Right atrium auricular region (tissue), 2 donors: ENCODE data around the gene HPX. TPM values are rescaled to one million over a fixed set of nuclear protein-coding genes. Genes with fewer than 3 reads are reported as not detected.

Experiments used
- DNase-seq: peaks from one replicate; pipeline ENCODE4 v3.0.0-alpha.2; 2019; ENCODE audit warnings: low spot score
- H3K27ac ChIP-seq, 2 donors: fragments of 200-600 bp; sonication (generic); 1 replicate in 1 of 2; 2 replicates in 1 of 2; pipeline ENCODE4 v1.5.1; 2016 to 2019
- H3K27me3 ChIP-seq, 2 donors: fragments of 200-600 bp; sonication (generic); one replicate each; pipeline versions ENCODE4 v1.5.1 to v1.6.0; 2017 to 2019
- H3K36me3 ChIP-seq: fragments of 200-600 bp; sonication (generic); one replicate; pipeline ENCODE4 v1.5.1; 2016
- H3K4me1 ChIP-seq, 2 donors: fragments of 200-600 bp; sonication (generic); one replicate each; pipeline versions ENCODE4 v1.5.1 to v1.6.0; 2017 to 2019
- H3K4me3 ChIP-seq, 2 donors: fragments of 200-600 bp; sonication (generic); 1 replicate in 1 of 2; 2 replicates in 1 of 2; pipeline ENCODE4 v1.5.1; 2017 to 2019; ENCODE audit warnings: mild to moderate bottlenecking in 1 of 2, moderate library complexity in 1 of 2
- H3K9me3 ChIP-seq, 2 donors: fragments of 200-600 bp; sonication (generic); one replicate each; pipeline ENCODE4 v1.5.1; 2019
- total RNA-seq, 2 donors: library from RNA; depleted of rRNA; stranded (reverse); fragments of >200 nt; gene quantifications; one replicate each; pipeline ENCODE4 v1.1.0, GENCODE V29; 2016
- TF ChIP-seq, protein P1 (sequence below), 2 donors: fragments of 200-600 bp; sonication (generic); IDR thresholded peaks; one replicate each; pipeline ENCODE4 v1.5.1; 2019; ENCODE audit warnings: antibody characterized with exemption in 2 of 2

The HPX gene
- total RNA-seq, 2 donors from 2014 or later, result 0.20 TPM; not detected in 1

- Histone ChIP-seq H3K4me1 (no peaks in the 10 kb centered on the region), H3K27me3 (no peaks in the 10 kb centered on the region), H3K9me3 (no peaks in the 10 kb centered on the region), H3K27ac (no peak overlapping the region), H3K36me3 (no peaks in the 10 kb centered on the region), H3K4me3 (no peak overlapping the region)
- no peak for DNase-seq
- TF ChIP-seq, protein P1, sequence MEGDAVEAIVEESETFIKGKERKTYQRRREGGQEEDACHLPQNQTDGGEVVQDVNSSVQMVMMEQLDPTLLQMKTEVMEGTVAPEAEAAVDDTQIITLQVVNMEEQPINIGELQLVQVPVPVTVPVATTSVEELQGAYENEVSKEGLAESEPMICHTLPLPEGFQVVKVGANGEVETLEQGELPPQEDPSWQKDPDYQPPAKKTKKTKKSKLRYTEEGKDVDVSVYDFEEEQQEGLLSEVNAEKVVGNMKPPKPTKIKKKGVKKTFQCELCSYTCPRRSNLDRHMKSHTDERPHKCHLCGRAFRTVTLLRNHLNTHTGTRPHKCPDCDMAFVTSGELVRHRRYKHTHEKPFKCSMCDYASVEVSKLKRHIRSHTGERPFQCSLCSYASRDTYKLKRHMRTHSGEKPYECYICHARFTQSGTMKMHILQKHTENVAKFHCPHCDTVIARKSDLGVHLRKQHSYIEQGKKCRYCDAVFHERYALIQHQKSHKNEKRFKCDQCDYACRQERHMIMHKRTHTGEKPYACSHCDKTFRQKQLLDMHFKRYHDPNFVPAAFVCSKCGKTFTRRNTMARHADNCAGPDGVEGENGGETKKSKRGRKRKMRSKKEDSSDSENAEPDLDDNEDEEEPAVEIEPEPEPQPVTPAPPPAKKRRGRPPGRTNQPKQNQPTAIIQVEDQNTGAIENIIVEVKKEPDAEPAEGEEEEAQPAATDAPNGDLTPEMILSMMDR (IDR thresholded peaks at IDR 0.05), result peak; percentile 49 to 75
Measured at GRCh38 chr11:6438979-6439571, 1.7 kb downstream of the HPX start.

GRCh38 chr11:6437993-6438392 is 2.8 kb downstream of the HPX start:
- Histone ChIP-seq H3K9me3 (no peaks in the 10 kb centered on the region), H3K27me3 (no peaks in the 10 kb centered on the region), H3K27ac (no peak overlapping the region), H3K4me3 (no peak overlapping the region), H3K36me3 (no peaks in the 10 kb centered on the region), H3K4me1 (no peaks in the 10 kb centered on the region)
- DNase-seq, result no peak
- TF ChIP-seq, protein P1 (IDR thresholded peaks at IDR 0.05), result no peak

DNA sequence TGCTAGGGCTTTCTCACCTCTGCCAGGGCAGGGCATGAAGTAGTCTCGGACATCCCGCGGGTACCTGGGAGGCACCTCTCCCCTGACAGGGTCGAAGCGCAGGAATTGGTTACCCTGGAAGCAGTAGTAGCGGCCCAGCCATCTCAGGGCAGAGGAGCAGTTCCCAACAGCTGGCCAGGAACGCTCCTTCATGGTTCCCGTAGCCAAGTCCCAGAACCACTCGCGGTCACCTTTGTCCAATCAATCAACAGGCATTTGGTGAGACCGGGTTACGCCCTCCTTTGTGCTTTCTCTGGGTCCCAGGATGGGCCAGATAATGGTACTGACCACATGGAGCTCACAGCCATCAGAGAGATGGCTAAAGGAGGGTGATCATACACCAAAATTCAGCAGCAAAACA is 3.4 kb downstream of the HPX start:
- no peak overlapping the region for H3K27ac ChIP-seq
- TF ChIP-seq, protein P1 (IDR thresholded peaks at IDR 0.05), result no peak

DNA sequence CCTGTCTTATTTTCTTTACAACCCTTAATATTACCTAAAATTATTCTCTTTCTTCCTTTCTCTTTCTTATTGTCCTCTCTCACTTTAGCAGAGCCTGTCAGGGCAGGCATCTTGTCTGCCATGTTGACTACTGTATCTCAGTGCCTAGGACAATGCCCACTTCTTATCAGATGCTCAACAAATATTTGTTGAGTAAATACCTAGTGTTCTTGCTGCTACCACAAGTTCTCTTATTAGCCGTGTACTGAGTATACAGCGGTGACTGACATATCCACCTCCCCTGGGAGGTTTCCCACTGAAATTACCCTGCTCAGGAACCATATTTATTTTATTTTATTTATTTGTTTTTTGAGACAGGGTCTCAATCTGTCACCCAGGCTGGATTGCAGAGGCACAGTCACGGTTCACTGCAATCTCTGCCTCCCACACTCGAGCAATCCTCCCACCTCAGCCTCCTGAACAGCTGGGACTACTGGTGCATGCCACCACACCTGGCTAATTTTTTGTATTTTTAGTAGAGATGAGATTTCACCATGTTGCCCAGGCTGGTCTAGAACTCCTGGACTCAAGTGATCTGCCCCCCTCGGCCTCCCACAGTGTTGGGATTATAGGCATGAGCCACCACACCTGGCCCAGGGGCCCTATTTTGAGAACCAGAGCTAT is 6.7 kb downstream of the HPX start:
- TF ChIP-seq, protein P1 (IDR thresholded peaks at IDR 0.05), result no peak
- no peak for DNase-seq
- H3K27me3 ChIP-seq, result no peaks in the 10 kb centered on the region
- no peaks in the 10 kb centered on the region for H3K4me1 ChIP-seq
- no peaks in the 10 kb centered on the region for H3K36me3 ChIP-seq
- H3K27ac ChIP-seq, result no peak overlapping the region
- no peaks in the 10 kb centered on the region for H3K9me3 ChIP-seq
- no peak overlapping the region for H3K4me3 ChIP-seq

More for the DNA sequence above, 3.4 kb downstream of the HPX start:
- Histone ChIP-seq H3K4me3 (no peak overlapping the region), H3K27me3 (no peaks in the 10 kb centered on the region), H3K9me3 (no peaks in the 10 kb centered on the region), H3K4me1 (no peaks in the 10 kb centered on the region), H3K36me3 (no peaks in the 10 kb centered on the region)
- DNase-seq, result no peak

DNA sequence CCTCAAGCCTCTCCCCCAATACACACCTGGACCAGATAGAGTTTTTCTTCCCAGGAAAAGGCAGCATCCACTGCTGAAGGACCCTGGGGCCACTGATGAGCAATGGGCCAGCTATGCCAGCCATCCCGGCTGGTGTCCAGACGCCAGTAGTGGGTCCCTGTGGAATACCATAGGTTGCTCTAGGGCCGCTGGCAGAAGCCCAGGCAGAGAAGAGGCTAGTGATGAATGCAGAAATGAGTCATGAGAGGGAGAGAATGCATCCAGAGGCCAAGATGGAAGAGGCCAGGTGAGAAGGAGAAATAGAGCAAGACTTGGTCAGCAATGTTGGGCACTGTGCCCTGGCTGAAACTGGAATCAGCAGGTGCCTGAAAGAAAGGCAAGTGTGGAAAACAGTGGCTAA is 8.9 kb downstream of the HPX start:
- Histone ChIP-seq H3K27ac (no peak overlapping the region), H3K4me3 (no peak overlapping the region), H3K27me3 (no peaks in the 10 kb centered on the region), H3K36me3 (no peaks in the 10 kb centered on the region), H3K4me1 (no peaks in the 10 kb centered on the region), H3K9me3 (no peaks in the 10 kb centered on the region)
- TF ChIP-seq, protein P1 (IDR thresholded peaks at IDR 0.05), result no peak
- DNase-seq, result no peak
